KMS-11 (cell line): ENCODE measurements around the gene CACNG5.

Source experiments
- H2AFZ ChIP-seq: fragments of 200-600 bp; sonication (generic); 2 replicates; pipeline ENCODE4 v1.6.1; 2016; ENCODE audit warnings: antibody characterized with exemption, mixed run types, low read depth
- H3K27ac ChIP-seq: fragments of 200-600 bp; sonication (generic); 2 replicates; pipeline ENCODE4 v1.6.1; 2016; ENCODE audit warnings: mild to moderate bottlenecking, mixed run types
- H3K27me3 ChIP-seq: fragments of 200-600 bp; sonication (generic); 2 replicates; pipeline ENCODE4 v1.6.1; 2017; ENCODE audit warnings: mild to moderate bottlenecking, low read depth, mixed run types, moderate library complexity; ENCODE audit not compliant: insufficient read depth
- H3K36me3 ChIP-seq: fragments of 200-600 bp; sonication (generic); 2 replicates; pipeline ENCODE4 v1.6.1; 2017; ENCODE audit warnings: mild to moderate bottlenecking, mixed run types; ENCODE audit not compliant: insufficient read depth
- H3K4me1 ChIP-seq: fragments of 200-600 bp; sonication (generic); 2 replicates; pipeline ENCODE4 v1.6.1; 2016; ENCODE audit warnings: mild to moderate bottlenecking, low read depth, mixed run types; ENCODE audit not compliant: poor library complexity, severe bottlenecking
- H3K4me2 ChIP-seq: fragments of 200-600 bp; sonication (generic); 2 replicates; pipeline ENCODE4 v1.7.0; 2016; ENCODE audit warnings: mild to moderate bottlenecking, mixed run types
- H3K4me3 ChIP-seq: fragments of 200-600 bp; sonication (generic); IDR thresholded peaks from 2 replicates; pipeline ENCODE4 v1.6.1; 2017; ENCODE audit warnings: low read depth, low read length, mixed read lengths; ENCODE audit not compliant: insufficient read depth
- H3K79me2 ChIP-seq: fragments of 200-600 bp; sonication (generic); 2 replicates; pipeline ENCODE4 v1.6.1; 2016; ENCODE audit warnings: low read depth, mixed run types; ENCODE audit not compliant: insufficient read depth
- H3K9ac ChIP-seq: fragments of 200-600 bp; sonication (generic); 2 replicates; pipeline ENCODE4 v1.6.1; 2016; ENCODE audit warnings: mild to moderate bottlenecking, mixed run types
- H4K20me1 ChIP-seq: fragments of 200-600 bp; sonication (generic); 2 replicates; pipeline ENCODE4 v1.6.1; 2016; ENCODE audit warnings: mild to moderate bottlenecking, mixed run types; ENCODE audit not compliant: insufficient read depth
- TF ChIP-seq, protein P1 (sequence below): fragments of 200-600 bp; sonication (generic); conservative IDR thresholded peaks from 2 replicates; pipeline ENCODE4 v1.6.1; 2017; ENCODE audit warnings: low read depth, mild to moderate bottlenecking, antibody characterized with exemption, low read length, moderate library complexity, mixed read lengths

Gene CACNG5

DNA sequence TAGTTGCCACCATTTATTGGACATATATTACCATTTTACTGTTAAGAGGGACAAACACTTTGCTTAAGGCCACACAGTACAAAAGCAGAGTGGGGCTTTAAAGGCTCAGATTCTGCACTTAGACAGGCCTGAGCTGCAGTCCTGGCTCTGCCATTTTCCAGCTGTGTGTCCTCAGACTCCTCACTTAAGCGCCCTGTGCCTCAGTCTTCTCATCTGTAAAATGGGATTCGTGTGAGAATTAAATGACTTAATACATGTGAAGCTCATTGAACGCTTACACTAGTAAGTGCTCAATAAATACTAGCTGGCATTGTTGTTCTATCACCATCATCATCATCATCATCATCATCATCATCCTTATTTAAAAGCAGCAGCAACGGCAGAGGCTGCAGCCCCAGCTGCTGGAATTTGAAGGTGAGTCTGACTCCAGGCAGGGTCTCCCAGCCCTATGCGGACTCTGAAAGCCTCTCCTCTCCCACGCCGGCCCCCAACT is 445 bp upstream of the CACNG5 start:
- H3K4me3 ChIP-seq: no peak overlapping the region
- no peak overlapping the region for H2AFZ ChIP-seq
- H3K4me2 ChIP-seq: no peak overlapping the region
- no peaks in the 10 kb centered on the region for H3K4me1 ChIP-seq
- no peak overlapping the region for H3K9ac ChIP-seq
- TF ChIP-seq, protein P1, sequence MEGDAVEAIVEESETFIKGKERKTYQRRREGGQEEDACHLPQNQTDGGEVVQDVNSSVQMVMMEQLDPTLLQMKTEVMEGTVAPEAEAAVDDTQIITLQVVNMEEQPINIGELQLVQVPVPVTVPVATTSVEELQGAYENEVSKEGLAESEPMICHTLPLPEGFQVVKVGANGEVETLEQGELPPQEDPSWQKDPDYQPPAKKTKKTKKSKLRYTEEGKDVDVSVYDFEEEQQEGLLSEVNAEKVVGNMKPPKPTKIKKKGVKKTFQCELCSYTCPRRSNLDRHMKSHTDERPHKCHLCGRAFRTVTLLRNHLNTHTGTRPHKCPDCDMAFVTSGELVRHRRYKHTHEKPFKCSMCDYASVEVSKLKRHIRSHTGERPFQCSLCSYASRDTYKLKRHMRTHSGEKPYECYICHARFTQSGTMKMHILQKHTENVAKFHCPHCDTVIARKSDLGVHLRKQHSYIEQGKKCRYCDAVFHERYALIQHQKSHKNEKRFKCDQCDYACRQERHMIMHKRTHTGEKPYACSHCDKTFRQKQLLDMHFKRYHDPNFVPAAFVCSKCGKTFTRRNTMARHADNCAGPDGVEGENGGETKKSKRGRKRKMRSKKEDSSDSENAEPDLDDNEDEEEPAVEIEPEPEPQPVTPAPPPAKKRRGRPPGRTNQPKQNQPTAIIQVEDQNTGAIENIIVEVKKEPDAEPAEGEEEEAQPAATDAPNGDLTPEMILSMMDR: no peak
- H3K27ac ChIP-seq: no peak overlapping the region
- no peaks in the 10 kb centered on the region for H4K20me1 ChIP-seq
- H3K79me2 ChIP-seq: no peaks in the 10 kb centered on the region
- no peaks in the 10 kb centered on the region for H3K36me3 ChIP-seq
- H3K27me3 ChIP-seq: no peaks in the 10 kb centered on the region

DNA sequence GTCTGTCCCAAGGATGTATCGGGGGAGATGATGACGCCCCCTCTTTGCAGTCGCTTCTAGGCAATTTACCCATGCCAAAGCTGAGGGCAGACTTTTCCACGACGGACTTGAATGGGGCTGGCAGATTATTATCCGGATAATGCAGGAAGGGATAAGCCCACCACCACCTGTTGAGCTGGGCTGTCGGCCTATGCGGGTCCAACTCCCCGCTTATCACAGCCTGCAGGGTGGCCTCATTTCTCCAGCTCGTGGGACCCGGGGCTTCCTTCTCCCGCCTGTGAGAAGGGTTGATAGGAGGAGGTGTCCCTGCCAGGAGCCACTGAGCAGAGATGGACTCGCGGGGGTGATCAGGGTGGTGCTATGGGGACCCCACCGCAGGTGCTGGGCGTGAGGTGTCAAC is 559 bp downstream of the CACNG5 start:
- H2AFZ ChIP-seq: no peak overlapping the region
- H3K4me1 ChIP-seq: no peaks in the 10 kb centered on the region
- no peaks in the 10 kb centered on the region for H3K27me3 ChIP-seq
- no peaks in the 10 kb centered on the region for H4K20me1 ChIP-seq
- no peak overlapping the region for H3K9ac ChIP-seq
- no peaks in the 10 kb centered on the region for H3K36me3 ChIP-seq
- H3K4me3 ChIP-seq: no peak overlapping the region
- no peak overlapping the region for H3K4me2 ChIP-seq
- no peaks in the 10 kb centered on the region for H3K79me2 ChIP-seq
- no peak overlapping the region for H3K27ac ChIP-seq
- TF ChIP-seq, protein P1: no peak

DNA sequence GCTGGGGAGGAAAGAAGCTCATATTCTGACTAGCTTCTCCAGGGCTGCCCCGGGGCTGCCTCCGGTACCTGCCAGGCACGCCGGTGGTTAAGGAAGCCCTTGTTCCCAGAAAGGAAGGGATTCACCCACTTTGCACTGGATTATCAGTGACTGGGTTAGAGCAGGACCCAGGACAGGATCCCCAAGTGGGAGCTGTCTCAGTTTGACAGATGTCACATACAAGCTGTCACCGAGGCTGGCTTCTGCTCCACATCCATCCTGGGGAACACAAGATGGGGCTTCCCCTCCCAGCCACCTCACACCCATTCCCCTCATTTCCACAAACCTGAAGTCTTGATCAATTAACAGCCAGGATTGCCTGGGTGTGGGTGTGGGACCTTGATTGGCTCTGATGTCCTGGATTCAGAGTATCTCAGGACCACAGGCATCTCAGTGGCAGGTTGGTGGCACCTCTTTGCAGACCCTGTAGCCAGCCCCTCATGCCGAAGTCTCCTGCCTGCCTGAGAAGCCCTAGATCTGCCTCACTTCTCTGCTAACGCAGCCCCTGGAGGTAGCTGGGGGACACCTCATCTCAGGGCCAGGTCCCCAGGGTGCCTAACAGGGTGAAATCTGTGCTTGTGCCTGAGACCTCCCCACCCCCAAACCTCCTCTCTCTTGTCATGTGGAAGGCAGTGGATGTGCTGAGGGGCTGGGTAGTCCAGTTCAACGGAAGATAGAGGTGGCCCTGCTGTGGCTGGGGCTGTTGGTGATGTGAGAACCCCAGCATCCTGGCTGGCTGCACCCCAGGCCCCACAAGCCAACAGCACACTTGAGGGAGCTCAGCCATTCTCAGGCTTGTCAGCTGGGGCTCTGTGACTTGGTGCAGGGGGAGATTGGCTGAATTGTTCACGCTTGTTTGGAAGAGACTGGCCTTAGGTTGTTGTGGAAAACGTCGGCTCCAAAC is 1.4 kb downstream of the CACNG5 start:
- TF ChIP-seq, protein P1: no peak
- no peak overlapping the region for H3K4me2 ChIP-seq
- H3K27ac ChIP-seq: no peak overlapping the region
- H3K79me2 ChIP-seq: no peaks in the 10 kb centered on the region
- H3K4me1 ChIP-seq: no peaks in the 10 kb centered on the region
- no peak overlapping the region for H3K9ac ChIP-seq
- no peaks in the 10 kb centered on the region for H4K20me1 ChIP-seq
- no peaks in the 10 kb centered on the region for H3K36me3 ChIP-seq
- no peak overlapping the region for H2AFZ ChIP-seq
- H3K27me3 ChIP-seq: no peaks in the 10 kb centered on the region
- no peak overlapping the region for H3K4me3 ChIP-seq

DNA sequence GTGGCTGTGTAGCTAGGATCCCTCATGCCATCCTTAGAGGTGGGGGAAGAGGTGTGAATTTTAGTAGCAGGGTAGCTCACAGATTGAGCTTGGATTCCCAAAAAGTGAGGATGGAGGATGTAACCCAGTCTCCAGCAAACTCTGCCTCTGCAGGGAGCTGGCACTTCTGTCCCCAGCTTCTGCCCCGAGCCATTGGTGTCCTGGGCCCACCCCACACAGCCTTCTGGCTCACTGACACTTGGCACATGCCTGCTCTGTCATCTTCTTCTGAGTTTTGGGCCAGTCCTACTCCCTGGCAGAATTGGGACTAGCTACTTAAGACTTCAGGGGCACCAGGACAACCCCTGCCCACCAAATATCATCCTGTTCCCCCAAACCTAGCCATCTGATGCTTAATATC is 2.3 kb downstream of the CACNG5 start:
- Histone ChIP-seq H3K4me1 (no peaks in the 10 kb centered on the region), H3K9ac (no peak overlapping the region)
- TF ChIP-seq, protein P1: no peak

More for the DNA sequence above, 2.3 kb downstream of the CACNG5 start:
- no peak overlapping the region for H3K27ac ChIP-seq
- no peak overlapping the region for H3K4me3 ChIP-seq
- no peaks in the 10 kb centered on the region for H3K27me3 ChIP-seq
- H3K4me2 ChIP-seq: no peak overlapping the region
- no peak overlapping the region for H2AFZ ChIP-seq
- no peaks in the 10 kb centered on the region for H3K36me3 ChIP-seq
- no peaks in the 10 kb centered on the region for H4K20me1 ChIP-seq
- no peaks in the 10 kb centered on the region for H3K79me2 ChIP-seq
